Lower leg skin (tissue), 4 donors: ENCODE results near the gene CGREF1. TPM values are rescaled to one million over a fixed set of nuclear protein-coding genes. Genes with fewer than 3 reads are reported as not detected.

Experiments used
- DNase-seq, 2 donors: peaks; one replicate each; pipeline ENCODE4 v3.0.0-alpha.2; 2019; ENCODE audit warnings: low spot score in 2 of 2
- H3K4me3 ChIP-seq: fragments of 200-600 bp; sonication (generic); 2 replicates; pipeline ENCODE4 v1.5.1; 2017; ENCODE audit warnings: mild to moderate bottlenecking, low read depth; ENCODE audit not compliant: poor library complexity, severe bottlenecking
- POLR2A ChIP-seq, 2 donors: fragments of 450-650 bp; IDR thresholded peaks; one replicate each; pipeline ENCODE4 v1.6.1; 2016 to 2017; ENCODE audit warnings: antibody characterized with exemption in 2 of 2, mild to moderate bottlenecking in 1 of 2, moderate library complexity in 1 of 2
- WGBS, 2 donors: methylation state at CpG; one replicate each; pipeline ENCODE4 v1.1.5; 2018; 5-methylcytosine and 5-hydroxymethylcytosine counted together
- intact Hi-C: fragments of 100-400 bp; cut with DNase I; formaldehyde crosslinking; loops from one replicate; pipeline ENCODE4 v1.15.0; 2023; ENCODE audit warnings: low total_unique reads
- total RNA-seq, 4 donors: library from RNA; depleted of rRNA; stranded (reverse); fragments of >200 nt; gene quantifications; one replicate each; pipeline ENCODE4 v1.1.0, GENCODE V29; 2016
- TF ChIP-seq, protein P1 (sequence below), 3 donors: fragments of 450-650 bp; IDR thresholded peaks; one replicate each; pipeline ENCODE4 v1.5.1; 2016; ENCODE audit warnings: antibody characterized with exemption in 3 of 3, mild to moderate bottlenecking in 3 of 3, moderate library complexity in 2 of 3

The CGREF1 gene
- total RNA-seq, 4 donors from 2014 or later = 0.34 to 2.1 (median 0.48) TPM

DNA sequence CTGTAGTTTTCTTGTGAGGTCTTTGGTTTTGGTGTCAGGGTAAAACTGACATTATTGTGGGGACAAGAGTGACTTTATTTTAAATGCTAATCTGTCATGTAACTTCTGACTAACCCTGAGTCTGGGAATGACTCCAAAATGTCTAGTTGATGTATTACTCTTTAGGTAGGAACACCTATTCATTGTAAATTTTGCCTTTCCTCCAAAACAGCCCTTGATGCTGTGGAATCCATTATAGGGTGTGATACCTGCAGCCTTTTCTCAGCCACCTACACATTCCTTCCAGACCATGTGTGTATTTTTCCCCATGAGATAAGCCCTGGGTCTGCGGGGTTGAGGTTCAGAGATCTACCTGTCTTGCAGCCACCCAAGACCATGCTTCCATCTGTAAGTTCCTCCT lies 24.4 kb upstream of the CGREF1 start:
- WGBS, 2 donors = 61 to 64% methylated on average over 1 of the region's 1 CpG
- DNase-seq = no peak
- TF ChIP-seq, protein P1, sequence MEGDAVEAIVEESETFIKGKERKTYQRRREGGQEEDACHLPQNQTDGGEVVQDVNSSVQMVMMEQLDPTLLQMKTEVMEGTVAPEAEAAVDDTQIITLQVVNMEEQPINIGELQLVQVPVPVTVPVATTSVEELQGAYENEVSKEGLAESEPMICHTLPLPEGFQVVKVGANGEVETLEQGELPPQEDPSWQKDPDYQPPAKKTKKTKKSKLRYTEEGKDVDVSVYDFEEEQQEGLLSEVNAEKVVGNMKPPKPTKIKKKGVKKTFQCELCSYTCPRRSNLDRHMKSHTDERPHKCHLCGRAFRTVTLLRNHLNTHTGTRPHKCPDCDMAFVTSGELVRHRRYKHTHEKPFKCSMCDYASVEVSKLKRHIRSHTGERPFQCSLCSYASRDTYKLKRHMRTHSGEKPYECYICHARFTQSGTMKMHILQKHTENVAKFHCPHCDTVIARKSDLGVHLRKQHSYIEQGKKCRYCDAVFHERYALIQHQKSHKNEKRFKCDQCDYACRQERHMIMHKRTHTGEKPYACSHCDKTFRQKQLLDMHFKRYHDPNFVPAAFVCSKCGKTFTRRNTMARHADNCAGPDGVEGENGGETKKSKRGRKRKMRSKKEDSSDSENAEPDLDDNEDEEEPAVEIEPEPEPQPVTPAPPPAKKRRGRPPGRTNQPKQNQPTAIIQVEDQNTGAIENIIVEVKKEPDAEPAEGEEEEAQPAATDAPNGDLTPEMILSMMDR (IDR thresholded peaks at IDR 0.05) = no peak
- no peak for TF ChIP-seq POLR2A (IDR thresholded peaks at IDR 0.05)
- intact Hi-C loops = no loop called here
- H3K4me3 ChIP-seq = no peak overlapping the region

- intact Hi-C loops = no loop called here
- WGBS, 2 donors = 80 to 90% methylated on average over 4 of the region's 4 CpGs
- no peak for TF ChIP-seq POLR2A (IDR thresholded peaks at IDR 0.05)
- TF ChIP-seq, protein P1 (IDR thresholded peaks at IDR 0.05) = no peak
- H3K4me3 ChIP-seq = no peak within 1 kb of the TSS
- DNase-seq = no peak
Measured at GRCh38 chr2:27139310-27139709, 20.4 kb upstream of the CGREF1 start, which contains the start of gene PRR30. TSS of gene PRR30 (minus strand) at chr2:27139410. CDS start at chr2:27138329, 1,081 bp downstream.

DNA sequence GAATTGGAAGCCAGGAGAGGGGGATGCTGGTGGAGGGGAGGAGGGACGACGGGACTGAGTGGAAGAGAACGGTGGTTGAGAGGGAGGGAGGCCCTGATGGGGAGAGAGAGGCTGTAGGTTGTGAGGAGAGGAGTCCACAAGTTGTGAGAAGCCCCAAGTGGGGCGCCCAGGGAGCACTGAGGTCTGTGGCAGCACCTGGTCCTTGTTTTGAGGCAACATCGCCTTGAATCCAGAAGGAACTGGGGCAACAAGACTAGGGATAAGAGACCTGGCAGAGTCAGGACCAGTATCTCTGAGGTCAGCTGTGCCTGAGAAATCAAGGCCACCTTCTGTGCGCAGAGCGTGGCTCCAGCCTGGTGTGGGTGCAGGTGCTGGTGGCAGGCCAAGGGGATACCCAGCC lies 19.2 kb upstream of the CGREF1 start:
- 87 to 90% methylated on average over 7 of the region's 7 CpGs for WGBS, 2 donors
- no peak for TF ChIP-seq POLR2A (IDR thresholded peaks at IDR 0.05)
- TF ChIP-seq, protein P1 (IDR thresholded peaks at IDR 0.05) = no peak
- intact Hi-C loops = no loop called here
- no peak overlapping the region for H3K4me3 ChIP-seq
- no peak for DNase-seq

GRCh38 chr2:27137322-27137935 lies 18.5 kb upstream of the CGREF1 start:
- no peak for DNase-seq
- intact Hi-C loops = no loop called here
- no peak for TF ChIP-seq POLR2A (IDR thresholded peaks at IDR 0.05)
- TF ChIP-seq, protein P1 (IDR thresholded peaks at IDR 0.05) = no peak
- no peak overlapping the region for H3K4me3 ChIP-seq
- WGBS, 2 donors = 92 to 96% methylated on average over 20 to 21 of the region's 21 CpGs

GRCh38 chr2:27136751-27137150 lies 17.8 kb upstream of the CGREF1 start:
- TF ChIP-seq, protein P1 (IDR thresholded peaks at IDR 0.05) = no peak
- no peak for TF ChIP-seq POLR2A (IDR thresholded peaks at IDR 0.05)
- no peak overlapping the region for H3K4me3 ChIP-seq
- no peak for DNase-seq
- 95 to 100% methylated on average over 7 of the region's 7 CpGs for WGBS, 2 donors
- intact Hi-C loops = no loop called here

- H3K4me3 ChIP-seq = no peak overlapping the region
- TF ChIP-seq, protein P1 (IDR thresholded peaks at IDR 0.05) = no peak
- no peak for TF ChIP-seq POLR2A (IDR thresholded peaks at IDR 0.05)
- 77 to 81% methylated on average over 12 of the region's 12 CpGs for WGBS, 2 donors
- intact Hi-C loops = no loop called here
- DNase-seq = no peak
Measured at GRCh38 chr2:27135478-27135955, 16.6 kb upstream of the CGREF1 start.
